Subcutaneous adipose tissue (tissue), 4 donors: ENCODE measurements around the gene IP6K2. TPM values are rescaled to one million over a fixed set of nuclear protein-coding genes. Genes with fewer than 3 reads are reported as not detected.

Source experiments
- total RNA-seq, 4 donors: library from RNA; depleted of rRNA; stranded (reverse); fragments of >200 nt; gene quantifications; one replicate each; pipeline ENCODE4 v1.1.0, GENCODE V29; 2016
- TF ChIP-seq, protein P1 (sequence below): fragments of 450-650 bp; IDR thresholded peaks from one replicate; pipeline ENCODE4 v1.5.1; 2016; ENCODE audit warnings: low read depth, mild to moderate bottlenecking, control low read depth, antibody characterized with exemption, moderate library complexity

The IP6K2 gene
- total RNA-seq, 4 donors from 2014 or later: 70.3 to 106 (median 90.1) TPM

DNA sequence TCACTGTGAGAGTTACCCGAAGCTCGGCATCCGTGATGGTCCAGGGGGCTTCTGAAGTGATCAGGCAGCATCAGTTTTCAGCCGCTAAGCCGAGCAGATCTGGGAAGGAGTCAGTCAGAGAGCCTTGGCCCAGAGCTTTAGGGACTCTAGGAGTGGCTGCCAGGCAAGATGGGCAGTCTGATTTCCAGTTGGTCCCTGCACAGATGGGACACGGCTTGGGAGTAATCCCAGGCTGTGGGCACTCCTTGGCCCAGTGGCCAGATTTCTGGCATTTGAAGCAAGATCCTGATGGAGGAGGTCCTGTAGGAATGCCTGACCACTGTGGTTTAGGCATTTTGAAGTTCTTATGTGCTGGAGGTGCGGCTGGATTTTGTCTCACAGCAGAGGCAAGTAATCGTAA, 10.5 kb upstream of the IP6K2 start:
- TF ChIP-seq, protein P1, sequence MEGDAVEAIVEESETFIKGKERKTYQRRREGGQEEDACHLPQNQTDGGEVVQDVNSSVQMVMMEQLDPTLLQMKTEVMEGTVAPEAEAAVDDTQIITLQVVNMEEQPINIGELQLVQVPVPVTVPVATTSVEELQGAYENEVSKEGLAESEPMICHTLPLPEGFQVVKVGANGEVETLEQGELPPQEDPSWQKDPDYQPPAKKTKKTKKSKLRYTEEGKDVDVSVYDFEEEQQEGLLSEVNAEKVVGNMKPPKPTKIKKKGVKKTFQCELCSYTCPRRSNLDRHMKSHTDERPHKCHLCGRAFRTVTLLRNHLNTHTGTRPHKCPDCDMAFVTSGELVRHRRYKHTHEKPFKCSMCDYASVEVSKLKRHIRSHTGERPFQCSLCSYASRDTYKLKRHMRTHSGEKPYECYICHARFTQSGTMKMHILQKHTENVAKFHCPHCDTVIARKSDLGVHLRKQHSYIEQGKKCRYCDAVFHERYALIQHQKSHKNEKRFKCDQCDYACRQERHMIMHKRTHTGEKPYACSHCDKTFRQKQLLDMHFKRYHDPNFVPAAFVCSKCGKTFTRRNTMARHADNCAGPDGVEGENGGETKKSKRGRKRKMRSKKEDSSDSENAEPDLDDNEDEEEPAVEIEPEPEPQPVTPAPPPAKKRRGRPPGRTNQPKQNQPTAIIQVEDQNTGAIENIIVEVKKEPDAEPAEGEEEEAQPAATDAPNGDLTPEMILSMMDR: no peak

- TF ChIP-seq, protein P1: no peak
Observed at GRCh38 chr3:48723725-48724124, 6.7 kb upstream of the IP6K2 start.

DNA sequence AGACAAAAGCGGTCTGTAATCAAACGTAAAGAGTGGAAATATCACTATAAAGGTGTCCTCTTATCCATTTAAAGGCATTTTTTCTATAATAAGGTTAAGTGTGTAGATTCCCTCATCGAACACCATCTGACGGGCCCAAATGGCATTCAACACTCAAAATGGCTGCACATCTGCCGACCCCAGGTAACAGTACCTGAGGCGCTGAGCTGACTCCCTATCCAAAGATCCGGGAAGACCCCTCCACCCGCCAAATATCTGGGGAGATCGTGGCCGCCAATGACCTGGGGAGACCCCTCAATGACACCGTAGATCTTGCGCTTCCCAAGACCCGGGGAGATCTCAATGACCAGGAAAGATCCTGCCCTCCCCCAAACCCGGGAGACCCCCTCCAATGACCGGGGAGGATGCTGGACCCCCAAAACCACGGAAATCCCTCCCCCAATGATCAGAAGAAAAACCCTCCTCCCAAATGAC, 476 bp downstream of the IP6K2 start:
- TF ChIP-seq, protein P1: no peak

- TF ChIP-seq, protein P1: no peak
Observed at GRCh38 chr3:48715174-48715800, 1.7 kb downstream of the IP6K2 start.

GRCh38 chr3:48711727-48712126, 5.3 kb downstream of the IP6K2 start:
- TF ChIP-seq, protein P1: no peak

DNA sequence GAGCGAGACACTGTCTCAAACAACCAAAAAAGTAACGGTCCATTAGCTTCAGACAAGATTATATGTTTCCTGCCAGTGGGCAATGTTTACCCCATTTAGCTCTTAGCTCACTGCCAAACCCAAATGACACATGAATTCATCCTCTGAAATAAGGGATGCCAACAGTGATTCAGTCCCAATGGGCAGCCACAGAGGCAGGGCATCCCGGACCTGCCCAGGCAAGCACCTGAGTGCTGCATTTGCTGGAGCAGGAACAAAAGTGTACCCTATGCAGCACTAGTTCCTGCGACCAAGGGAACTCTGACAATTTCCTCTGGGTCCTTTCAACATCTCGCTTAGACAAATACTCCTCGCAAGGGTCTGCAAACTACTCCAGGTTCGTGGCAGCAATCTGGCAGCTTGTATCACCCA, 8.0 kb downstream of the IP6K2 start:
- TF ChIP-seq, protein P1: no peak

GRCh38 chr3:48708481-48708889, 8.5 kb downstream of the IP6K2 start:
- TF ChIP-seq, protein P1: no peak
